BE2C (cell line): Measurements from ENCODE around the gene PRKCB.

ENCODE experiments used
- DNase-seq: peaks from one replicate; pipeline ENCODE4 v3.0.0-alpha.2; 2020
- H3K27me3 ChIP-seq: fragments of 250-450 bp; sonication (Bioruptor Pico); 2 replicates; pipeline ENCODE4 v1.5.1; 2020; ENCODE audit warnings: mild to moderate bottlenecking
- H3K36me3 ChIP-seq: fragments of 250-450 bp; sonication (Bioruptor Pico); 2 replicates; pipeline ENCODE4 v1.5.1; 2020; ENCODE audit warnings: mild to moderate bottlenecking
- H3K4me1 ChIP-seq: fragments of 250-450 bp; sonication (Bioruptor Pico); 2 replicates; pipeline ENCODE4 v1.5.1; 2020
- H3K4me3 ChIP-seq: 2 replicates; pipeline ENCODE4 v1.5.1; 2011; ENCODE audit warnings: low read depth, low read length
- H3K9me3 ChIP-seq: fragments of 250-450 bp; sonication (Bioruptor Pico); 2 replicates; pipeline ENCODE4 v1.5.1; 2020
- CTCF ChIP-seq: IDR thresholded peaks from 2 replicates; pipeline ENCODE4 v1.5.1; 2012; ENCODE audit warnings: mild to moderate bottlenecking, low read depth, low read length

Gene PRKCB

GRCh38 chr16:24077966-24078365 is 242.2 kb downstream of the PRKCB start:
- no peak for TF ChIP-seq CTCF
- DNase-seq: no peak
- Histone ChIP-seq H3K9me3 (no peaks in the 10 kb centered on the region), H3K4me3 (no peak overlapping the region), H3K4me1 (no peaks in the 10 kb centered on the region), H3K36me3 (no peaks in the 10 kb centered on the region), H3K27me3 (no peaks in the 10 kb centered on the region)

- no peak for DNase-seq
- H3K9me3 ChIP-seq: no peaks in the 10 kb centered on the region
- no peak overlapping the region for H3K4me3 ChIP-seq
- H3K27me3 ChIP-seq: no peaks in the 10 kb centered on the region
- H3K36me3 ChIP-seq: no peaks in the 10 kb centered on the region
- no peaks in the 10 kb centered on the region for H3K4me1 ChIP-seq
- TF ChIP-seq CTCF: no peak
Observed at GRCh38 chr16:24085666-24086065, 249.9 kb downstream of the PRKCB start.

- TF ChIP-seq CTCF: no peak
- Histone ChIP-seq H3K4me1 (no peaks in the 10 kb centered on the region), H3K4me3 (no peak overlapping the region)
Observed at GRCh38 chr16:24087891-24088410, 252.2 kb downstream of the PRKCB start.

GRCh38 chr16:24088767-24089166 is 253.0 kb downstream of the PRKCB start:
- TF ChIP-seq CTCF: no peak
- H3K9me3 ChIP-seq: no peaks in the 10 kb centered on the region
- H3K4me3 ChIP-seq: no peak overlapping the region
- no peaks in the 10 kb centered on the region for H3K27me3 ChIP-seq
- no peaks in the 10 kb centered on the region for H3K36me3 ChIP-seq
- no peaks in the 10 kb centered on the region for H3K4me1 ChIP-seq
- no peak for DNase-seq

More at GRCh38 chr16:24087891-24088410, 252.2 kb downstream of the PRKCB start:
- Histone ChIP-seq H3K9me3 (no peaks in the 10 kb centered on the region), H3K27me3 (no peaks in the 10 kb centered on the region), H3K36me3 (no peaks in the 10 kb centered on the region)
- DNase-seq: no peak

- Histone ChIP-seq H3K36me3 (no peaks in the 10 kb centered on the region), H3K27me3 (no peaks in the 10 kb centered on the region), H3K9me3 (no peaks in the 10 kb centered on the region), H3K4me3 (no peak overlapping the region), H3K4me1 (no peaks in the 10 kb centered on the region)
- no peak for DNase-seq
- TF ChIP-seq CTCF: no peak
Observed at GRCh38 chr16:24091125-24091524, 255.3 kb downstream of the PRKCB start.

- Histone ChIP-seq H3K4me3 (no peak overlapping the region), H3K9me3 (no peaks in the 10 kb centered on the region), H3K4me1 (no peaks in the 10 kb centered on the region), H3K36me3 (no peaks in the 10 kb centered on the region), H3K27me3 (no peaks in the 10 kb centered on the region)
- no peak for DNase-seq
- TF ChIP-seq CTCF: no peak
Observed at GRCh38 chr16:24093049-24093448, 257.3 kb downstream of the PRKCB start.
